Ishikawa (cell line): ENCODE measurements around the gene GTF3C6.
A peak's percentile ranks its signal among the peaks of the same experiment; 100 is the strongest.

Experiments used
- CEBPB ChIP-seq: IDR thresholded peaks from 2 replicates; pipeline ENCODE4 v1.6.1; 2012
- CREB1 ChIP-seq: IDR thresholded peaks from 2 replicates; pipeline ENCODE4 v1.6.1; 2012; ENCODE audit warnings: low read depth
- EGR1 ChIP-seq: IDR thresholded peaks from 2 replicates; pipeline ENCODE4 v1.6.1; 2012
- EP300 ChIP-seq: IDR thresholded peaks from 2 replicates; pipeline ENCODE4 v1.6.1; 2012; ENCODE audit warnings: borderline replicate concordance
- FOXM1 ChIP-seq: IDR thresholded peaks from 2 replicates; pipeline ENCODE4 v1.6.1; 2012; ENCODE audit warnings: low read depth, borderline replicate concordance
- NFIC ChIP-seq: IDR thresholded peaks from 2 replicates; pipeline ENCODE4 v1.6.1; 2012
- RAD21 ChIP-seq: IDR thresholded peaks from 2 replicates; pipeline ENCODE4 v1.6.1; 2012; ENCODE audit warnings: low read depth
- TAF1 ChIP-seq: IDR thresholded peaks from 2 replicates; pipeline ENCODE4 v1.6.1; 2012; ENCODE audit warnings: low read depth, mild to moderate bottlenecking
- TCF12 ChIP-seq: IDR thresholded peaks from 2 replicates; pipeline ENCODE4 v1.6.1; 2012; ENCODE audit warnings: low read depth
- TEAD4 ChIP-seq: IDR thresholded peaks from 2 replicates; pipeline ENCODE4 v1.6.1; 2012
- YY1 ChIP-seq: IDR thresholded peaks from 2 replicates; pipeline ENCODE4 v1.6.1; 2012; ENCODE audit warnings: low read depth
- ZBTB7A ChIP-seq: IDR thresholded peaks from 2 replicates; pipeline ENCODE4 v1.6.1; 2012; ENCODE audit warnings: low read depth
- TF ChIP-seq, protein P1 (sequence below): IDR thresholded peaks from 2 replicates; pipeline ENCODE4 v1.6.1; 2012
- TF ChIP-seq, protein P2 (sequence below): IDR thresholded peaks from 2 replicates; pipeline ENCODE4 v1.6.1; 2012
- TF ChIP-seq, protein P3 (sequence below): IDR thresholded peaks from 2 replicates; pipeline ENCODE4 v1.6.1; 2012; ENCODE audit warnings: low read depth, mild to moderate bottlenecking

The GTF3C6 gene

DNA sequence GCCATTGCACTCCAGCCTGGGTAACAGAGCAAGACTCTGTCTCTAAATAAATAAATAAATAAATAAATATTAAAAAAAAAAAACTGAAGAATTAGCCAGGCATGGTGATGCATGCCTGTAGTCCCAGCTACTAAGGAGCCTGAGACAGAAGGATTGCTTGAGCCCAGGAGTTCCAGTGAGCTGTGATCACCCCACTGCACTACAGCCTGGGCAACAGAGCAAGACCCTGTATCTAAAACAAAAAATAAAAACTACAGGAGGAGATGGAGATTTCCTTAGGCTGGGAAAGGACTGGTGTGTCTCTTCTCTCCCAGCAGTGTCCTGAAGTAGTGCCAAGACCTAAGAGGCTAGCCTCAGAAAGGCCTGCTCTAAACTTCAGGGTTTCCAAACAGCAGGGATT is 8.1 kb upstream of the GTF3C6 start:
- TF ChIP-seq, protein P1, sequence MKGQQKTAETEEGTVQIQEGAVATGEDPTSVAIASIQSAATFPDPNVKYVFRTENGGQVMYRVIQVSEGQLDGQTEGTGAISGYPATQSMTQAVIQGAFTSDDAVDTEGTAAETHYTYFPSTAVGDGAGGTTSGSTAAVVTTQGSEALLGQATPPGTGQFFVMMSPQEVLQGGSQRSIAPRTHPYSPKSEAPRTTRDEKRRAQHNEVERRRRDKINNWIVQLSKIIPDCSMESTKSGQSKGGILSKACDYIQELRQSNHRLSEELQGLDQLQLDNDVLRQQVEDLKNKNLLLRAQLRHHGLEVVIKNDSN = no peak
- TF ChIP-seq CREB1 (no peak), ZBTB7A (no peak), NFIC (no peak), CEBPB (no peak), YY1 (no peak)

DNA sequence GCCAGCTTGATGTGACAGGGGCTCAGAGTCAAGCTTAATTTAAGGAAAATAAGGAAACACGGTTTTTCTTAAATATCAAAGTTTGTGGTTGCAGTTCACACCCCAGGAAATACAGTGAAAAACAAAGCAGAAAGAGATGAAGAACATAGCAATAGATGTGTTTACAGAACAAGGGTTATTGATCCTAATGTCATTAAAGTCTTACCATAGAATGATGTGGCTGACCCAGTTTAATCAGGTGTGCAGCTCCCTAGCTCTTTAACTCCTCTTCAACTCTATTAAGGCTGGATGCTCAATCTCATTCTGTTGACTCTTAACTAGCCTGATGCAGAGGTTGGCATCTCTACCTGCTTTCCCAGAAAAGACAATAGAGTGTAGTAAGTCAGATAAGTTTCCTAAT is 7.5 kb upstream of the GTF3C6 start:
- TF ChIP-seq NFIC (no peak), TAF1 (no peak), FOXM1 (no peak), CREB1 (no peak), TEAD4 (no peak), YY1 (no peak), RAD21 (no peak)
- TF ChIP-seq, protein P2, sequence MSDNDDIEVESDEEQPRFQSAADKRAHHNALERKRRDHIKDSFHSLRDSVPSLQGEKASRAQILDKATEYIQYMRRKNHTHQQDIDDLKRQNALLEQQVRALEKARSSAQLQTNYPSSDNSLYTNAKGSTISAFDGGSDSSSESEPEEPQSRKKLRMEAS = no peak
- TF ChIP-seq, protein P3, sequence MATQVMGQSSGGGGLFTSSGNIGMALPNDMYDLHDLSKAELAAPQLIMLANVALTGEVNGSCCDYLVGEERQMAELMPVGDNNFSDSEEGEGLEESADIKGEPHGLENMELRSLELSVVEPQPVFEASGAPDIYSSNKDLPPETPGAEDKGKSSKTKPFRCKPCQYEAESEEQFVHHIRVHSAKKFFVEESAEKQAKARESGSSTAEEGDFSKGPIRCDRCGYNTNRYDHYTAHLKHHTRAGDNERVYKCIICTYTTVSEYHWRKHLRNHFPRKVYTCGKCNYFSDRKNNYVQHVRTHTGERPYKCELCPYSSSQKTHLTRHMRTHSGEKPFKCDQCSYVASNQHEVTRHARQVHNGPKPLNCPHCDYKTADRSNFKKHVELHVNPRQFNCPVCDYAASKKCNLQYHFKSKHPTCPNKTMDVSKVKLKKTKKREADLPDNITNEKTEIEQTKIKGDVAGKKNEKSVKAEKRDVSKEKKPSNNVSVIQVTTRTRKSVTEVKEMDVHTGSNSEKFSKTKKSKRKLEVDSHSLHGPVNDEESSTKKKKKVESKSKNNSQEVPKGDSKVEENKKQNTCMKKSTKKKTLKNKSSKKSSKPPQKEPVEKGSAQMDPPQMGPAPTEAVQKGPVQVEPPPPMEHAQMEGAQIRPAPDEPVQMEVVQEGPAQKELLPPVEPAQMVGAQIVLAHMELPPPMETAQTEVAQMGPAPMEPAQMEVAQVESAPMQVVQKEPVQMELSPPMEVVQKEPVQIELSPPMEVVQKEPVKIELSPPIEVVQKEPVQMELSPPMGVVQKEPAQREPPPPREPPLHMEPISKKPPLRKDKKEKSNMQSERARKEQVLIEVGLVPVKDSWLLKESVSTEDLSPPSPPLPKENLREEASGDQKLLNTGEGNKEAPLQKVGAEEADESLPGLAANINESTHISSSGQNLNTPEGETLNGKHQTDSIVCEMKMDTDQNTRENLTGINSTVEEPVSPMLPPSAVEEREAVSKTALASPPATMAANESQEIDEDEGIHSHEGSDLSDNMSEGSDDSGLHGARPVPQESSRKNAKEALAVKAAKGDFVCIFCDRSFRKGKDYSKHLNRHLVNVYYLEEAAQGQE = no peak

DNA sequence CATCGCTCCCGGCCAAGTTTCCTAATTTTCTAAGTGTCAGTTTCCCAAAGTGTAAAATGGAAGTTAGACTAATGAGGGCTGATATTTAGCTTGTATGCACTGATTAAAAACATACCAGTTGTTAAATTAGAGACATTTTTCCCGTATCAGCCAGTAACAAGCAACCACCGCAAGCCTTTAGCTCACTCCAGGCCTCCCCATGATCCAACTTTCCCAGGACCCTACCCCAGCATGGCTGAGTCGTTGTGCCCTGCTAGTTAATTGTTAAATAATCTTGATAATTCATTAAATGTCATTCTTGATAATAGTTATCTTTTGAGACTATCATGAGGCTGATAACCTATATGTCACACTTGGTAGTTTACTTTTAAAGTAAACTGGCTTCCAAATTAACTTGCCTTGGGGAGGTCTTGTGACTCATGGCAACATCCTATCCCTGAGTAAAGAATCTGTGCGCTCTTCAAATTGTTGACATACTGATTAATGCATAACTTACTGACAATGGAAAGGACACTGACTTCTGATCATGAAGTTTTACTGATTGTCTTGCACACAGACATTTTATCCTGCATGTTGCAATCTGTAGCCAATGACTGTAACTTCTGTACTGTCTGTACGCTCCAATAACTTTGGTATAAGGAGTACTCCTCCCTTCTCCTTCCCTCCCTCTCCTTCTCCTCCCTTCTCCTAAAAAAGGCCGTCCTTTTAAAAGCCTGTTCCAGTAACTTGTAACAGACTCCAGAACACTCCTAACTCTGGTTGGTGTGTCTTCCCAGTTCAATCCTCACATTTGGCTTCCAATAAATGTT is 6.3 kb upstream of the GTF3C6 start:
- no peak for TF ChIP-seq TAF1
- peak; percentile 74 for TF ChIP-seq CEBPB

DNA sequence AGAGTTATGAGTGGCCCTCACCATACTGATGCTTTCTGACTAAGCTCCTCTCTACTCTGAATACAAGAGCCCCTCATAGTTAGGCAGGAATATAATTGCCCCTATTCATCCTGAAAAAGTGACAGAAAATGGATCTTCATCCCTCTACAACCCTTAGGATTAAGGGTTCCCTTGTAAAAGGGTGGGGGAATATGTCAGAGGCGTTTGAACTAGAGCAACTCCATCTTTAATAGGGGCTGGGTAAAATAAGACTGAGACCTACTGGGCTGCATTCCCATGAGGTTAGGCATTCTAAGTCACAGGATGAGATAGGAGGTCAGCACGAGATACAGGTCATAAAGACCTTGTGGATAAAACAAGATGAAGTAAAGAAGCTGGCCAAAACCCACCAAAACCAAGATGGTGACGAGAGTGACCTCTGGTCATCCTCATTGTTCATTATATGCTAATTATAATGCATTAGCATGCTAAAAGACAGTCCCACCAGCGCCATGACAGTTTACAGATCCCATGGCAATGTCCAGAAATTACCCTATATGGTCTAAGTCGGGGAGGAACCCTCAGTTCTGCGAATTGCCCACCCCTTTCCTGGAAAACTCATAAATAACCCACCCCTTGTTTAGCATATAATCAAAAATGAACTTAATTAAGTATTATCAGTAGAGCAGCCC is 4.7 kb upstream of the GTF3C6 start:
- TF ChIP-seq FOXM1 (no peak), TAF1 (no peak), TEAD4 (no peak), EGR1 (no peak), NFIC (no peak), EP300 (no peak), ZBTB7A (no peak), CREB1 (no peak), CEBPB (no peak), TCF12 (no peak), RAD21 (no peak)
- TF ChIP-seq, protein P2 = no peak
- TF ChIP-seq, protein P1 = no peak

DNA sequence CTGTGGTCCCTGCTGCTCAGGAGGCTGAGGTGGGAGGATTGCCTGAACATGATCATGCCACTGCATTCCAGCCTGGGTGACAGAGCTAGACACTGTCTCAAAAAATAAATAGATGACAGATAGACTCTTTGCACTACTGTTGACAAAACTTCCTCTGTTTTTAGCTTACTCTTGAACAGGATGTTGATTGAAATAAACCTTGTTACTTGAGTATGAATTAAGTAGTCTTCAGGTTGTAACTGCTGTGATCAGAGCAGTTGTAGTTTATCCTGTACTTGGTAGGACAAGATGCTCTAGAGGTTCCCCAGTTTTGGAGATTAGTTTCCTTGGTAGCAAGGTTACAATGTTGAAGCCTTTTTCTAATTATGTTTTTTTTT is 1.5 kb downstream of the GTF3C6 start:
- TF ChIP-seq, protein P3 = no peak
- TF ChIP-seq EGR1 (no peak), NFIC (no peak), CREB1 (no peak), ZBTB7A (no peak)
- TF ChIP-seq, protein P2 = no peak

DNA sequence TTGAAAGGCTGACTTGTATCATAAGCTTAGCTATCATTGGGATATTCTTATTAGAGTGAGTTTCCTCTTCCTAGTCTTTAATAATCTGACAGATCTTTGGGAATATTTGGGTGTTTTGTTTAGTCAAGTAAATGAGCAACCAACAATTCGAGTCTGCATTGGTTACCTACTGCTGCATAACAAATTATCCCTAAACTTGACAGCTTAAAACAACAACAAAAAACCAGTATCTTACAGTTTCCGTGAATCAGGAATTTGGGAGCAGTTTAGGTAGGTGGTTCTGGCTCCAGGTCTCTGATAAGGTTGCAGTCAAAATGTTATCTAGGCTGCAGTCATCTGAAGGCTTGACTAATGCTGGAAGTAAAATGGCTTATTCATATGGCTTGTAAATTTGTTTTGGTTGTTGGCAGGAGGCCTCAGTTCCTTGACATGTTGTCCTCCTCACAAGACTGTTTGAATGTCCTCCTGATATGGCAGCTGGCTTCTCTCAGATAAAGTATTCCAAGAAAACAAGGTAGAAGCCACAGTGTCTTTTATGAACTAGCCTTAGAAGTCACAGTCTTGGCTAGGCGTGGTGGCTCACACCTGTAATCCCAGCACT is 7.2 kb downstream of the GTF3C6 start:
- TF ChIP-seq TEAD4 = no peak
- no peak for TF ChIP-seq CEBPB
